Ectodermal cell (in vitro differentiated cells): ENCODE results near the gene DNAJC24.

Experiments
- H3K27ac ChIP-seq: 2 replicates; pipeline ENCODE4 v1.7.0; 2013; ENCODE audit warnings: mild to moderate bottlenecking, low read depth, low read length; ENCODE audit not compliant: insufficient read depth, poor library complexity, severe bottlenecking
- H3K27me3 ChIP-seq: 2 replicates; pipeline ENCODE4 v1.7.0; 2013; ENCODE audit warnings: mild to moderate bottlenecking, low read length; ENCODE audit not compliant: insufficient read depth, control insufficient read depth, poor library complexity, severe bottlenecking
- H3K36me3 ChIP-seq: one replicate; pipeline ENCODE4 v1.7.0; 2013; ENCODE audit warnings: low read length; ENCODE audit not compliant: control insufficient read depth, insufficient read depth
- H3K4me1 ChIP-seq: one replicate; pipeline ENCODE4 v1.7.0; 2013; ENCODE audit warnings: low read length; ENCODE audit not compliant: control insufficient read depth, insufficient read depth
- H3K4me3 ChIP-seq: 2 replicates; pipeline ENCODE4 v1.7.0; 2013; ENCODE audit warnings: low read depth, low read length, control low read depth; ENCODE audit not compliant: insufficient read depth
- H3K9me3 ChIP-seq: 2 replicates; pipeline ENCODE4 v1.7.0; 2013; ENCODE audit warnings: mild to moderate bottlenecking, low read length, moderate library complexity; ENCODE audit not compliant: control insufficient read depth
- WGBS, 2 experiments: methylation state at CpG; one replicate each; pipeline ENCODE4 v1.1.7; 2013; ENCODE audit warnings: missing lambda C conversion rate in 2 of 2; 5-methylcytosine and 5-hydroxymethylcytosine counted together

The DNAJC24 gene

GRCh38 chr11:31479066-31479465, 109.4 kb downstream of the DNAJC24 start:
- 92 to 95% methylated on average over 4 of the region's 4 CpGs for WGBS, 2 experiments
- no peaks in the 10 kb centered on the region for H3K27me3 ChIP-seq
- no peak overlapping the region for H3K27ac ChIP-seq
- H3K9me3 ChIP-seq, result no peaks in the 10 kb centered on the region
- H3K4me1 ChIP-seq, result no peaks in the 10 kb centered on the region
- H3K4me3 ChIP-seq, result no peak overlapping the region
- H3K36me3 ChIP-seq, result no peaks in the 10 kb centered on the region

GRCh38 chr11:31480930-31481329, 111.3 kb downstream of the DNAJC24 start:
- Histone ChIP-seq H3K27me3 (no peaks in the 10 kb centered on the region), H3K27ac (no peak overlapping the region), H3K4me3 (no peak overlapping the region), H3K9me3 (no peaks in the 10 kb centered on the region), H3K36me3 (no peaks in the 10 kb centered on the region), H3K4me1 (no peaks in the 10 kb centered on the region)
- WGBS, 2 experiments, result 85 to 88% methylated on average over 2 of the region's 3 CpGs
